Measurements from ENCODE around the gene ASPRV1.

Gene ASPRV1

GRCh38 chr2:69995511-69995910 is 34.1 kb upstream of the ASPRV1 start:
- H3K4me3 ChIP-seq (ENCODE audit: low read depth, low read length): no peak overlapping the region
- no peak for TF ChIP-seq CTCF (IDR thresholded peaks at IDR 0.05; ENCODE audit: low read depth, low read length)

- TF ChIP-seq CTCF (IDR thresholded peaks at IDR 0.05; ENCODE audit: low read depth, low read length): no peak
- no peak overlapping the region for H3K4me3 ChIP-seq (ENCODE audit: low read depth, low read length)
Observed at GRCh38 chr2:69994166-69994565, 32.7 kb upstream of the ASPRV1 start.

DNA sequence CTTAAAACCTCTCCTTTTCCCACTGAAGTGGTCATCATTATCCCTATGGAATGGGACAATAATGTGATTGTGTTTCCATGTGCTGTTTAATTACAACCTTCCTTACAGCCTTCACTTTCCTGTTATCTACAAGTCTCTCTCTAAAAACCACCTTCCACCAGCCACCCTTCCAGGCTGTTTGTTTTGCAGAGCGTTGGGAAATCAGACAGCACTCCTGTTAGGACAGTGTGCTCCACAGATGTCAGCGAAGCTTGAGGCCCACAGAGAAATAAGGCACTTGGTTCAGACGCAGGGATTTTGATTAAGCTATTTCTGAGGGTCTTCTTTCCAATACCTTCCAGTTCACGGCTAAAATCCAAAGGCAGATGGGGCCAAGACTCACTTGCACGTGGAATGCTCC is 32.3 kb upstream of the ASPRV1 start:
- no peak for TF ChIP-seq CTCF (IDR thresholded peaks at IDR 0.05; ENCODE audit: low read depth, low read length)
- no peak overlapping the region for H3K4me3 ChIP-seq (ENCODE audit: low read depth, low read length)

GRCh38 chr2:69993048-69993565 is 31.7 kb upstream of the ASPRV1 start:
- H3K4me3 ChIP-seq (ENCODE audit: low read depth, low read length): no peak overlapping the region
- no peak for TF ChIP-seq CTCF (IDR thresholded peaks at IDR 0.05; ENCODE audit: low read depth, low read length)

- no peak overlapping the region for H3K4me3 ChIP-seq (ENCODE audit: low read depth, low read length)
- TF ChIP-seq CTCF (IDR thresholded peaks at IDR 0.05; ENCODE audit: low read depth, low read length): no peak
Observed at GRCh38 chr2:69992310-69993047, 31.0 kb upstream of the ASPRV1 start.

GRCh38 chr2:69989441-69990105 is 28.1 kb upstream of the ASPRV1 start:
- H3K4me3 ChIP-seq (ENCODE audit: low read depth, low read length): no peak overlapping the region

More at GRCh38 chr2:69989441-69990105, 28.1 kb upstream of the ASPRV1 start:
- TF ChIP-seq CTCF (IDR thresholded peaks at IDR 0.05; ENCODE audit: low read depth, low read length): no peak

Data from WI38 (cell line).